Suprapubic skin (tissue), 3 donors: ENCODE data around the gene GAP43.

Experiments used
- POLR2A ChIP-seq, 2 donors: fragments of 450-650 bp; IDR thresholded peaks; one replicate each; pipeline ENCODE4 v1.6.1; 2017; ENCODE audit warnings: antibody characterized with exemption in 2 of 2, mild to moderate bottlenecking in 2 of 2, moderate library complexity in 2 of 2
- TF ChIP-seq, protein P1 (sequence below), 2 donors: fragments of 200-600 bp in 1 of 2; fragments of 450-650 bp in 1 of 2; sonication (generic) in 1 of 2; IDR thresholded peaks; one replicate each; pipeline ENCODE4 v1.5.1; 2016 to 2019; ENCODE audit warnings: antibody characterized with exemption in 2 of 2, mild to moderate bottlenecking in 1 of 2, moderate library complexity in 1 of 2

DNA sequence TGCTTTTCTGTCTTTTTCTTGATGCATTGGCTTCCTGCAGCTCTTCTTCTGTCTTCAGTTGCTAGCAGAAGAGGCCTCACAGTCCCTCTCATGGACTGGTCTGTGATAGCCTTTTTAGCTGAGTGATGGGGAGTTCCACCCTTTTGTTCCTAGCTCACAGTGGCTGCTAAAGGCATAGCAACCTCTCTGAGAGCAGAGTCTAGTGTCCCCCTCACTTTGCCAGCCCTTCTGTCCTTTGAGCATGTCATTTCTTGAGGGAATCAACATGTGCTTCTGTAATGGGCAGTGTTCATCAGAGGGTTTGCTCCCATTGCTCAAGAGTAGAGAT, 44.4 kb downstream of the GAP43 start:
- TF ChIP-seq, protein P1, sequence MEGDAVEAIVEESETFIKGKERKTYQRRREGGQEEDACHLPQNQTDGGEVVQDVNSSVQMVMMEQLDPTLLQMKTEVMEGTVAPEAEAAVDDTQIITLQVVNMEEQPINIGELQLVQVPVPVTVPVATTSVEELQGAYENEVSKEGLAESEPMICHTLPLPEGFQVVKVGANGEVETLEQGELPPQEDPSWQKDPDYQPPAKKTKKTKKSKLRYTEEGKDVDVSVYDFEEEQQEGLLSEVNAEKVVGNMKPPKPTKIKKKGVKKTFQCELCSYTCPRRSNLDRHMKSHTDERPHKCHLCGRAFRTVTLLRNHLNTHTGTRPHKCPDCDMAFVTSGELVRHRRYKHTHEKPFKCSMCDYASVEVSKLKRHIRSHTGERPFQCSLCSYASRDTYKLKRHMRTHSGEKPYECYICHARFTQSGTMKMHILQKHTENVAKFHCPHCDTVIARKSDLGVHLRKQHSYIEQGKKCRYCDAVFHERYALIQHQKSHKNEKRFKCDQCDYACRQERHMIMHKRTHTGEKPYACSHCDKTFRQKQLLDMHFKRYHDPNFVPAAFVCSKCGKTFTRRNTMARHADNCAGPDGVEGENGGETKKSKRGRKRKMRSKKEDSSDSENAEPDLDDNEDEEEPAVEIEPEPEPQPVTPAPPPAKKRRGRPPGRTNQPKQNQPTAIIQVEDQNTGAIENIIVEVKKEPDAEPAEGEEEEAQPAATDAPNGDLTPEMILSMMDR (IDR thresholded peaks at IDR 0.05), result no peak
- no peak for TF ChIP-seq POLR2A (IDR thresholded peaks at IDR 0.05)
